Left lung (tissue), 10 donors: ENCODE data around the gene AHCYL2. TPM values are rescaled to one million over a fixed set of nuclear protein-coding genes. Genes with fewer than 3 reads are reported as not detected.
"Not testable (repeated sequence)": the region's sequence is repeated elsewhere in the genome, so short reads cannot be mapped to it uniquely, and the experiment has no call there.

ENCODE experiments used
- ATAC-seq: fragments of 200-7000 bp; cut with Tn5 transposase; one replicate; pipeline ENCODE4 v1.9.1; 2020; ENCODE audit warnings: moderate library complexity
- DNase-seq, 4 donors: peaks; one replicate each; pipeline ENCODE4 v3.0.0-alpha.2; 2013 to 2020
- H3K27ac ChIP-seq, 2 donors: fragments of 200-600 bp; sonication (generic) in 1 of 2; one replicate each; pipeline versions ENCODE4 v1.5.0 to v1.8.0; 2020 to 2021
- H3K27me3 ChIP-seq, 2 donors: fragments of 200-600 bp; sonication (generic) in 1 of 2; one replicate each; pipeline versions ENCODE4 v1.5.0 to v1.8.0; 2020 to 2021
- H3K36me3 ChIP-seq, 2 donors: fragments of 200-600 bp; sonication (generic) in 1 of 2; one replicate each; pipeline versions ENCODE4 v1.5.0 to v1.8.0; 2020 to 2021
- H3K4me1 ChIP-seq, 2 donors: fragments of 200-600 bp; one replicate each; pipeline ENCODE4 v1.8.0; 2021
- H3K4me3 ChIP-seq, 2 donors: fragments of 200-600 bp; sonication (generic) in 1 of 2; one replicate each; pipeline versions ENCODE4 v1.5.0 to v1.8.0; 2020 to 2021; ENCODE audit warnings: mild to moderate bottlenecking in 1 of 2
- H3K9me3 ChIP-seq, 2 donors: fragments of 200-600 bp; sonication (generic) in 1 of 2; one replicate each; pipeline versions ENCODE4 v1.5.0 to v1.8.0; 2020 to 2021
- CTCF ChIP-seq, 2 donors: fragments of 200-600 bp; sonication (generic) in 1 of 2; IDR thresholded peaks; one replicate each; pipeline versions ENCODE4 v1.5.0 to v1.8.0; 2021; ENCODE audit warnings: antibody characterized with exemption in 2 of 2
- intact Hi-C, 2 donors: fragments of 100-400 bp; cut with DNase I; formaldehyde crosslinking; loops; one replicate each; pipeline versions ENCODE4 v1.11.2 to v1.14.2; 2022
- polyA plus RNA-seq, 6 donors: library from polyadenylated mRNA; unstranded; fragments of 120-200 nt; gene quantifications; one replicate each; pipeline ENCODE4 v1.2.1, GENCODE V29; 2013; ENCODE audit not compliant: insufficient read length in 6 of 6
- total RNA-seq, 2 donors: library from RNA; stranded (reverse); fragmentation: NEBNext Ultra II Directional; extraction: Animal tissue kit (Norgen Biotek cat#: 25700); gene quantifications; one replicate each; pipeline ENCODE4 v1.2.1, GENCODE V29; 2021
- donor health status: DM: no; HTN: yes; CAD: no.
- donor health status: DM: no; HTN: no; CAD: no.

Gene AHCYL2
- total and polyA plus RNA-seq, 8 donors, result 16.2 to 219 (median 21.3) TPM

GRCh38 chr7:129245533-129245932 is 20.7 kb downstream of the AHCYL2 start:
- Histone ChIP-seq H3K27me3 (no peaks in the 10 kb centered on the region), H3K36me3 (no peaks in the 10 kb centered on the region), H3K27ac (no peak overlapping the region), H3K4me1 (no peaks in the 10 kb centered on the region), H3K9me3 (no peaks in the 10 kb centered on the region), H3K4me3 (no peak overlapping the region)
- TF ChIP-seq CTCF (IDR thresholded peaks at IDR 0.05), result no peak
- ATAC-seq (no peak), DNase-seq (no peak)
- intact Hi-C loops, result no loop called here

GRCh38 chr7:129247087-129247486 is 22.3 kb downstream of the AHCYL2 start:
- ATAC-seq (no peak), DNase-seq (no peak)
- Histone ChIP-seq H3K4me1 (no peaks in the 10 kb centered on the region), H3K27ac (no peak overlapping the region), H3K9me3 (no peaks in the 10 kb centered on the region), H3K4me3 (no peak overlapping the region), H3K36me3 (no peaks in the 10 kb centered on the region), H3K27me3 (no peaks in the 10 kb centered on the region)
- no peak for TF ChIP-seq CTCF (IDR thresholded peaks at IDR 0.05)
- intact Hi-C loops, result no loop called here

GRCh38 chr7:129252128-129252527 is 27.3 kb downstream of the AHCYL2 start:
- H3K4me1 ChIP-seq, result no peaks in the 10 kb centered on the region
- no peaks in the 10 kb centered on the region for H3K36me3 ChIP-seq
- no peak overlapping the region for H3K4me3 ChIP-seq
- intact Hi-C loops, result no loop called here
- no peaks in the 10 kb centered on the region for H3K27me3 ChIP-seq
- ATAC-seq, result no peak
- DNase-seq, result no peak
- no peak overlapping the region for H3K27ac ChIP-seq
- H3K9me3 ChIP-seq, result no peaks in the 10 kb centered on the region
- TF ChIP-seq CTCF (IDR thresholded peaks at IDR 0.05), result no peak

- H3K36me3 ChIP-seq, H3K9me3 ChIP-seq, H3K4me1 ChIP-seq, DNase-seq, H3K4me3 ChIP-seq, H3K27me3 ChIP-seq, ATAC-seq, H3K27ac ChIP-seq, intact Hi-C loops: not testable (repeated sequence)
These were observed 27.8 kb downstream of the AHCYL2 start for GRCh38 chr7:129252603-129253002.

GRCh38 chr7:129255800-129256199 is 31.0 kb downstream of the AHCYL2 start:
- intact Hi-C loops, result no loop called here
- ATAC-seq (no peak), DNase-seq (no peak)
- H3K9me3 ChIP-seq, result no peaks in the 10 kb centered on the region
- TF ChIP-seq CTCF (IDR thresholded peaks at IDR 0.05), result no peak
- H3K27ac ChIP-seq, result no peak overlapping the region
- peaks cover 0 to 5% of the 10 kb centered on the region in 2 donors for H3K4me1 ChIP-seq
- no peak overlapping the region for H3K4me3 ChIP-seq
- no peaks in the 10 kb centered on the region for H3K36me3 ChIP-seq
- no peaks in the 10 kb centered on the region for H3K27me3 ChIP-seq

- peaks cover 0 to 5% of the 10 kb centered on the region in 2 donors for H3K4me1 ChIP-seq
- DNase-seq, result no peak
- ATAC-seq, result no peak
- no peak overlapping the region for H3K27ac ChIP-seq
- no peak for TF ChIP-seq CTCF (IDR thresholded peaks at IDR 0.05)
- H3K9me3 ChIP-seq, result no peaks in the 10 kb centered on the region
- intact Hi-C loops, result no loop called here
- H3K4me3 ChIP-seq, result no peak overlapping the region
- no peaks in the 10 kb centered on the region for H3K36me3 ChIP-seq
- no peaks in the 10 kb centered on the region for H3K27me3 ChIP-seq
These were observed 31.4 kb downstream of the AHCYL2 start for GRCh38 chr7:129256221-129256620.
